Measurements from ENCODE around the gene KIFBP. TPM values are rescaled to one million over a fixed set of nuclear protein-coding genes. Genes with fewer than 3 reads are reported as not detected.
"Not testable (repeated sequence)": the region's sequence is repeated elsewhere in the genome, so short reads cannot be mapped to it uniquely, and the experiment has no call there.

The KIFBP gene
- total RNA-seq, 1 experiment from 2014 or later, result 26.9 TPM

DNA sequence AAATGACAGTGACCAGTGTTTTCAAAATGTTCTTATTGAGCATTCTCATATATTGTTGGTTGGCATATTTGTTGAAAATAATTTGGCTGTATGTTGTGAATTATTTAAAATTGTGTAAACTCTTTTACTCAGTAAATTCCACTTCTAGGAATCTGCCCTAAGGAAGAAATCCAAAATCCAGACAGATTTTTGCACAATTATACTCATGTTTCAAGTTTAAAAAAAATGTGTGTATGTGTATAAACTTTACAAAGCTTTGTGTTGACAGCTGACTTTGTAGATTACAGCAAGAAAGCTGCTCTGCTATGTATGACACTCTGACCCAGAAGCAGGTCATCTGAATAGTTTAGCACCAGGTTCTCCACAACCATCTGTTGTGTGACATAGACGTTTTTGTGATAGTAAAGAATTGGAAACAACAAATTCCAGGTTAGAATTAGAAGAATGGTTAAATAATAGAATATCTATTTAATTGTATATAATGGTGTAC lies 21.6 kb downstream of the KIFBP start:
- Histone ChIP-seq H3K9me3 (ENCODE audit: control insufficient read depth in 1 of 2, insufficient read depth in 1 of 2, low read depth in 1 of 2, low read length in 2 of 2) (no peaks in the 10 kb centered on the region), H4K20me1 (ENCODE audit: insufficient read depth) (no peaks in the 10 kb centered on the region), H3K4me3 (replicated peaks in 1 of 2; ENCODE audit: low read depth in 1 of 2, low read length in 2 of 2) (no peak overlapping the region), H3K4me1 (ENCODE audit: control insufficient read depth in 1 of 2, insufficient read depth in 2 of 2, low read length in 2 of 2) (no peaks in the 10 kb centered on the region), H3K36me3 (ENCODE audit: control insufficient read depth in 1 of 2, insufficient read depth in 2 of 2, low read length in 2 of 2) (peaks cover 5 to 12% of the 10 kb centered on the region in 2 experiments; a peak in 2 of 4 replicates), H2AFZ (ENCODE audit: low read depth, low read length, poor library complexity, severe bottlenecking) (no peak overlapping the region), H3K9me2 (ENCODE audit: insufficient read depth) (no peaks in the 10 kb centered on the region), H3K27ac (ENCODE audit: low read depth, low read length) (no peak overlapping the region), H3K27me3 (ENCODE audit: insufficient read depth, low read length) (no peaks in the 10 kb centered on the region), H3K9ac (ENCODE audit: low read length) (no peak overlapping the region), H3K79me2 (ENCODE audit: insufficient read depth, low read length) (no peaks in the 10 kb centered on the region), H3K4me2 (ENCODE audit: low read length) (no peak overlapping the region)
- no TSS peak for BruUV-seq (replicated peaks)
- intact Hi-C loops (cut with micrococcal nuclease), result no loop called here
- DNase-seq (ENCODE audit: low read depth, low spot score) (no peak), ATAC-seq (no peak)
- ChIA-PET POLR2A (no interaction called here), RAD21 (ENCODE audit: low non-redundant PET in 1 of 2, low total read pairs in 2 of 2, uncharacterized antibody in 2 of 2, unreplicated experiment in 2 of 2) (no interaction called here), CTCF (no interaction called here)
- TF ChIP-seq EGR1 (IDR thresholded peaks at IDR 0.05; ENCODE audit: low read depth) (no peak), SIN3A (IDR thresholded peaks at IDR 0.05; ENCODE audit: low read depth) (no peak), YY1 (IDR thresholded peaks at IDR 0.05; ENCODE audit: extremely low read depth, insufficient replicate concordance, low read depth, low read length) (no peak), REST (IDR thresholded peaks at IDR 0.05; ENCODE audit: low read depth) (no peak), TCF7L2 (IDR thresholded peaks at IDR 0.05; ENCODE audit: borderline replicate concordance, extremely low read depth, insufficient read depth, insufficient read length) (no peak), EZH2phosphoT487 (IDR thresholded peaks at IDR 0.05; ENCODE audit: borderline replicate concordance) (no peak), RAD21 (IDR thresholded peaks at IDR 0.05; ENCODE audit: low read depth) (no peak)

DNA sequence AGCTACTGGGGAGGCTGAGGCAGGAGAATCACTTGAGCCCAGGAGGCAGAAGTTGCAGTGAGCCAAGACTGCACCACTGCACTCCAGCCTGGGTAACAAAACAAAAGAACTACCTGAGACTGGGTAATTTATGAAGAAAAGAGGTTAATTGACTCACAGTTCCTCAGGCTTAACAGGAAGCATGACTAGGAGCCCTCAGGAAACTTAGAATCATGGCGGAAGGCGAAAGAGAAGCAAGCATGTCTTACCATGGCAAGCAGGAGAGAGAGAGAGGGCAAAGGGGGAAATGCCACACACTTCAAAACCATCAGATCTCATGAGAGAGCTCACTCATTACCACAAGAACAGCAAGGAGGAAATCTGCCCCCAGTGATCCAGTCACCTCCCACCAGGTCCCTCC lies 24.2 kb downstream of the KIFBP start:
- POLR2A ChIA-PET; intact Hi-C loops (cut with micrococcal nuclease); H4K20me1 ChIP-seq (ENCODE audit: insufficient read depth); CTCF ChIA-PET; H3K9me3 ChIP-seq (ENCODE audit: control insufficient read depth in 1 of 2, insufficient read depth in 1 of 2, low read depth in 1 of 2, low read length in 2 of 2); H3K4me1 ChIP-seq (ENCODE audit: control insufficient read depth in 1 of 2, insufficient read depth in 2 of 2, low read length in 2 of 2); DNase-seq (ENCODE audit: low read depth, low spot score); H3K9ac ChIP-seq (ENCODE audit: low read length); BruUV-seq (replicated peaks); H2AFZ ChIP-seq (ENCODE audit: low read depth, low read length, poor library complexity, severe bottlenecking); H3K27ac ChIP-seq (ENCODE audit: low read depth, low read length); H3K4me3 ChIP-seq (replicated peaks in 1 of 2; ENCODE audit: low read depth in 1 of 2, low read length in 2 of 2); H3K27me3 ChIP-seq (ENCODE audit: insufficient read depth, low read length); H3K79me2 ChIP-seq (ENCODE audit: insufficient read depth, low read length); RAD21 ChIA-PET (ENCODE audit: low non-redundant PET in 1 of 2, low total read pairs in 2 of 2, uncharacterized antibody in 2 of 2, unreplicated experiment in 2 of 2); H3K9me2 ChIP-seq (ENCODE audit: insufficient read depth); H3K36me3 ChIP-seq (ENCODE audit: control insufficient read depth in 1 of 2, insufficient read depth in 2 of 2, low read length in 2 of 2); H3K4me2 ChIP-seq (ENCODE audit: low read length); ATAC-seq: not testable (repeated sequence)
